Uterus (tissue), 2 donors: ENCODE data around the gene HSD3B2.

Source experiments
- POLR2A ChIP-seq, 2 donors: fragments of 450-650 bp; IDR thresholded peaks; one replicate each; pipeline ENCODE4 v1.6.1; 2016; ENCODE audit warnings: antibody characterized with exemption in 2 of 2, mild to moderate bottlenecking in 1 of 2, moderate library complexity in 1 of 2
- TF ChIP-seq, protein P1 (sequence below), 4 experiments: fragments of 200-600 bp in 2 of 4; fragments of 450-650 bp in 2 of 4; sonication (generic) in 2 of 4; IDR thresholded peaks; one replicate each; pipeline ENCODE4 v1.5.1; 2016 to 2019; ENCODE audit warnings: antibody characterized with exemption in 4 of 4, mild to moderate bottlenecking in 2 of 4, moderate library complexity in 1 of 4

DNA sequence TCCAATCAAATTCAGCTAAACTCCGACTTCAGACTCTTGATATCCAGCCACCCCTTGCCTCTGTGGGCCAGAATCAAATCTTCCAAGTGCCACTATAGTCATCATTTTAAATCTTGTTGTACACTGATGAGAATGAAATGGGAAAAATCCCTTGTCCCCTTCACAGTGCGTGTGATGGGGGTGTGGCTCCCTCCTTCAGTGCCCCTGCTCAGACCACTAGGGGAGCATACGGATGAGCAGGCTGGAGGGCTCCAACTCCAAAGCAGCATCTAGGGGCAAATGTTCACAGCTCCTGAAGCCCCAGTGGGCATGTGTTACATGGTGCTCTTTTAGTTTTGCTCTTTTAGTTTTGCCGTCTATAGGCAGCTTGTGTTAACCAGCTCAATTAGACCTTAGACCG is 56.6 kb downstream of the HSD3B2 start:
- TF ChIP-seq, protein P1, sequence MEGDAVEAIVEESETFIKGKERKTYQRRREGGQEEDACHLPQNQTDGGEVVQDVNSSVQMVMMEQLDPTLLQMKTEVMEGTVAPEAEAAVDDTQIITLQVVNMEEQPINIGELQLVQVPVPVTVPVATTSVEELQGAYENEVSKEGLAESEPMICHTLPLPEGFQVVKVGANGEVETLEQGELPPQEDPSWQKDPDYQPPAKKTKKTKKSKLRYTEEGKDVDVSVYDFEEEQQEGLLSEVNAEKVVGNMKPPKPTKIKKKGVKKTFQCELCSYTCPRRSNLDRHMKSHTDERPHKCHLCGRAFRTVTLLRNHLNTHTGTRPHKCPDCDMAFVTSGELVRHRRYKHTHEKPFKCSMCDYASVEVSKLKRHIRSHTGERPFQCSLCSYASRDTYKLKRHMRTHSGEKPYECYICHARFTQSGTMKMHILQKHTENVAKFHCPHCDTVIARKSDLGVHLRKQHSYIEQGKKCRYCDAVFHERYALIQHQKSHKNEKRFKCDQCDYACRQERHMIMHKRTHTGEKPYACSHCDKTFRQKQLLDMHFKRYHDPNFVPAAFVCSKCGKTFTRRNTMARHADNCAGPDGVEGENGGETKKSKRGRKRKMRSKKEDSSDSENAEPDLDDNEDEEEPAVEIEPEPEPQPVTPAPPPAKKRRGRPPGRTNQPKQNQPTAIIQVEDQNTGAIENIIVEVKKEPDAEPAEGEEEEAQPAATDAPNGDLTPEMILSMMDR (IDR thresholded peaks at IDR 0.05): no peak
- no peak for TF ChIP-seq POLR2A (IDR thresholded peaks at IDR 0.05)
